HS-5 (cell line): Measurements from ENCODE around the gene KIF5A.
"Not testable (repeated sequence)": the region's sequence is repeated elsewhere in the genome, so short reads cannot be mapped to it uniquely, and the experiment has no call there.

ENCODE experiments used
- DNase-seq: peaks from one replicate; pipeline ENCODE4 v3.0.0-alpha.2; 2012; ENCODE audit warnings: low read depth

Gene KIF5A

DNA sequence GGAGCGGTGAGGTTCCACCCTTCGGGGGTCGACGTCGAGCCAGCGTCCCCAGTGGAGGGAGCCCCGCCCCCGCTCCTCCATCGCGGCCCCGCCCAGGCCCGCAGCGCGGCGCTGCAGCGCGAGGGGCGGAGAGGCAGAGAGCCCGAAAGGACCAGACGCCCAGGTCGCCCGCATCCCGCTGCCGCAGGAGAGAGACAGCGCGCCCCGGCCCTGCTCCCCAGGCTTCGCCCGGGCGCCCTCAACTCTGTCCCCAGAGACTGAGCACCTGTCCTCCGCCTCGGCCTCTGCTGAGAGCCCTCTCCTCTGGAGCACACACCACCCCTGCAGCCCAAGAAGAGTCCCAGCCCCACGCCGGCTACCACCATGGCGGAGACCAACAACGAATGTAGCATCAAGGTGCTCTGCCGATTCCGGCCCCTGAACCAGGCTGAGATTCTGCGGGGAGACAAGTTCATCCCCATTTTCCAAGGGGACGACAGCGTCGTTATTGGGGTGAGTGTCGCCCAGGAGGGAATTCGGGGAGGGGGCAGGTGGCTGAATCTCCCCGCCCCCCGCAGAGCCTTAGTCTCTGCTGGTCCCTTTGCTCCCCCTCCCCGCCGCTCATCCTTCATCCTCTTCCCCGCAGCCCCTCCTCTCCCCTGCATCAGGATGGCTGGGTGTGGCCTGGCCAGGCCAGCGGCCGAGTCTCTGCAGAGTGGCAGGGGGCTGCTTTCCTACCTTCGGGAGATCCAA is at the start of gene KIF5A:
Gene KIF5A, plus strand, starts transcription at position 136 of the 732 bp plus-strand sequence. Its CDS starts 228 bp downstream, at position 364.
- no peak for DNase-seq

DNA sequence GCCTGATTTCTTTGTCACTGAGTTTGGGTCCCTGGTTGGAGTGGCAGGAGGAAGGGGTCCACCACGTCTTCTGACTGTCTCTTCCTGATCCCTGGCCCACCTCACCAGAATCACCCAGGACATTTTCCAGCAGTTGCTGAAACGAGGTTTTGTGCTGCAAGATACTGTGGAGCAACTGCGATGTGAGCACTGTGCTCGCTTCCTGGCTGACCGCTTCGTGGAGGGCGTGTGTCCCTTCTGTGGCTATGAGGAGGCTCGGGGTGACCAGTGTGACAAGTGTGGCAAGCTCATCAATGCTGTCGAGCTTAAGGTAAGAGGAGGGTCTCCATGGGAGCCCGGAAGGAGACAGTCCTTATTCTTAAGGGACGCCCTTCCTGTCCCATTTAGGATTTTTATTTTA is 49.6 kb upstream of the KIF5A start:
- DNase-seq: no peak

GRCh38 chr12:57502311-57502969 is 47.4 kb upstream of the KIF5A start:
- not testable (repeated sequence) for DNase-seq

GRCh38 chr12:57506541-57506940 is 43.3 kb upstream of the KIF5A start:
- not testable (repeated sequence) for DNase-seq

DNA sequence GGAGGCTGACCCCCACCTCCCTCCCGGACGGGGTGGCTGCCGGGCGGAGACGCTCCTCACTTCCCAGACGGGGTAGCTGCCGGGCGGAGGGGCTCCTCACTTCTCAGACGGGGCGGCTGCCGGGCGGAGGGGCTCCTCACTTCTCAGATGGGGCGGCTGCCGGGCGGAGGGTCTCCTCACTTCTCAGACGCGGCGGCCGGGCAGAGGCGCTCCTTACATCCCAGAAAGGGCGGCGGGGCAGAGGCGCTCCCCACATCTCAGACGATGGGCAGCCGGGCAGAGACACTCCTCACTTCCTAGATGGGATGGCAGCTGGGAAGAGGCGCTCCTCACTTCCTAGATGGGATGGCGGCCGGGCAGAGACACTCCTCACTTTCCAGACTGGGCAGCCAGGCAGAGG is 42.0 kb upstream of the KIF5A start:
- not testable (repeated sequence) for DNase-seq

DNA sequence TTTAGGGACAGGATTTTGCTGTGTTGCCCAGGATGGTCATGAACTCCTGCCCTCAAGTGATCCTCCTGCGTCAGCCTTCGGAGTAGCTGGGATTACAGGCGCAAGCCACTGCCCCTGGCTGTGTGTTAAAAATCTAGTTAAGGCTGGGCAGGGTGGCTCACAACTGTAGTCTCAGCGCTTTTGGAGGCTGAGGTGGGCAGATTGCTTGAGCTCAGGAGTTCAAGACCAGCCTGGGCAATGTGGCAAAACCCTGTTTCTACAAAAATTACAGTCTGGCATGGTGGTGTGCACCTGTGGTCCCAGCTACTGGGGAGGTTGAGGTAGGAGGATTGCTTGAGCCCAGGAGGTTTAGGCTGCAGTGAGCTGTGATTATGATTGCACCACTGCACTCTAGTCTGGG is 38.7 kb upstream of the KIF5A start:
- DNase-seq: no peak

DNA sequence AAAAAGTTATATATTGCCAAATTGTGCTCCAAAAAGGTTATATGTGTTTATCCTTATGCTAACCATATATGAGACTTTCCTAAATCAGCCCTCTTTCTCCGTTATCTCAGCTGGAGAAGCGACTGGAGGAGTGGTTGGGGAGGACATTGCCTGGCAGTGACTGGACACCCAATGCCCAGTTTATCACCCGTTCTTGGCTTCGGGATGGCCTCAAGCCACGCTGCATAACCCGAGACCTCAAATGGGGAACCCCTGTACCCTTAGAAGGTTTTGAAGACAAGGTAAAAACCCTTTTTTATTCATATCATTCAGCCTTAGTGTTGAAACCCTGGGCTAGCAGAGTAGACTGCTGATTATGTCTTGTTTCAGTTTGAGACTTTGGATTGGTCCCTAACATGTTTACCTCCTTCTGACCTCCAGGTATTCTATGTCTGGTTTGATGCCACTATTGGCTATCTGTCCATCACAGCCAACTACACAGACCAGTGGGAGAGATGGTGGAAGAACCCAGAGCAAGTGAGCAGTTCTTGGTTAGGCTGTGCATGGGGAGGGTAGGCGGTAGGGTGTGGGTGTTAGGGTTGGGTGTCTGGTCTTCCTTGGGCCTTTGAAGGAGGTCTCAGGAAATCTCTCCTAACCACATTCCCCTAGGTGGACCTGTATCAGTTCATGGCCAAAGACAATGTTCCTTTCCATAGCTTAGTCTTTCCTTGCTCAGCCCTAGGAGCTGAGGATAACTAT is 38.1 kb upstream of the KIF5A start:
- DNase-seq: no peak

DNA sequence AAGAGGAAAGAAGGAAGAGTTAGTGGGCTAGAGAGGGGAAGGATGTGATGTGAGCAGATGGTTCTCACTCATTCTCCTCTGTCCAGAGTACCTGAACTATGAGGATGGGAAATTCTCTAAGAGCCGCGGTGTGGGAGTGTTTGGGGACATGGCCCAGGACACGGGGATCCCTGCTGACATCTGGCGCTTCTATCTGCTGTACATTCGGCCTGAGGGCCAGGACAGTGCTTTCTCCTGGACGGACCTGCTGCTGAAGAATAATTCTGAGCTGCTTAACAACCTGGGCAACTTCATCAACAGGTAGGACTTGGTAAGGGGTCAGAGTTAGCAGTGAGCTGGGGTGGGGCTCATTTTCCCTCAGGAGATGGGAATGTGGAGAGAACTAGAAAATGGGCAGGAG is 37.2 kb upstream of the KIF5A start:
- DNase-seq: no peak

DNA sequence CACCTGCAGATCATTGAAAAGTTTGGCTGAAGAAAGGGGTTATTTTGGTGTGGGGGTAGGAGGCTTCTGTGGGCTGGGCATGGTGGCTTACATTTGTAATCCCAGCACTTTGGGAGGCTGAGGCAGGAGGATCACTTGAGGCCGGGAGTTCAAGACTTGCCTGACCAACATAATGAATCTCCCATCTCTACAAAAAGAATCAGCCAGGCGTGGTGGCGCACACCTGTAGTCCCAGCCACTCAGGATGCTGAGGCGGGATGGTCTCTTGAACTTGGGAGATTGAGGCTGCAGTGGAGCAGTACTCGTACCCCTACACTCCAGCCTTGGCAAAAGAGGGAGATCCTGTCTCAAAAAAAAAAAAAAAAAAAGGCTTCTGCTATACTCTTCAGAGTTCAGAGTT is 36.6 kb upstream of the KIF5A start:
- DNase-seq: no peak

GRCh38 chr12:57513677-57514076 is 36.2 kb upstream of the KIF5A start:
- not testable (repeated sequence) for DNase-seq

- not testable (repeated sequence) for DNase-seq
Observed at GRCh38 chr12:57514246-57514645, 35.6 kb upstream of the KIF5A start.

GRCh38 chr12:57514720-57515407 is 35.0 kb upstream of the KIF5A start:
- DNase-seq: no peak

DNA sequence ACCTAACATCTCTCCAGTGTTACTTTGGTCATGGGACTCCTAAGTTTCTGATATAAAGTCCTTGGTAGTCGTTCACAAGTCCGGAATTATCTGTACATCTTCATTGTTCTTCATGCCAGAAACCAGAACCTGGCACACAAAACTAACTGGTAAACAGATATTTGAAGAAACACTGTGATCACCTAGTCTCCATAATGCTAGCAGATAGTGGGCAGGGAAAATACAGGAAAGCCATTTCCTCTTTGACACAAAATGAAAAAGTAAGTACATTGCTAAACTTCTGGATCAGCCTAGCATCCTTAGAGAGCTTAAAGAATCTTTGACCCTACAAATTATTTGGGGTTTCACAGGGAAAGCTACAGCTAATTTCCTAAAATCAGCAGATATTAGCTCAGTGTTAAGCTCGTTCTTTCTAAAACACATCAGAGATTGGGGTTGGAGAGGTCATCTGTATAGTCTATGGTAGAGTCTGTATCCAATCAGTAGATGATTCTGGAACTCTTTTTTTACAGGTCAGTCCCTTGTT is 34.4 kb upstream of the KIF5A start:
- DNase-seq: no peak

GRCh38 chr12:57515934-57516541 is 33.8 kb upstream of the KIF5A start:
- DNase-seq: no peak

DNA sequence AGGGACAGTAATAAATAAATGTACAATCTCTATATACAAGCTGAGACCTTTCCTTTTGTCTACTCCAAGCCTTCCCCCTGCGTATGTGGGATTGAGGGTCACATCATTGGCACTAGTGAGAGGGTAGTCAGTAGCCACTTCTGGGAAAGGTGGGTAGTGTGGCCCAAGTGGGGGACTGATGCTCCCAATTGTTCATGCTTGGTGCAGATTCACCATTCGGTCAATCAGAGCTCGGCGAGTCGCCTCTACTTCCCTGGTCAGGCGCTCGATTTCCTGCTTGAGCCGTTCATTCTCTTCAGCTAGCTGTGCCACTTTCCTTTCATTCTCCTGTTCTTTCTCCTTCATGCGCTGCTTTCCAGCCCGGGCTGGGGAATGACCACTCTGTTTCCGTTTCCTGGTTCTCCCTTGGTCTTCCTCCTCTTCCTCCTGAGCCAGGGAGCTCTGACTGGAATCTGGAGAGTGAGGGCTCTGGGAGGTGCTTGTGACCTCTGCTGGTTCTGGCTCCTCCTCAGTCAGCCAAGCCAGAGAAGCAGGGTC is 33.2 kb upstream of the KIF5A start:
- DNase-seq: no peak

DNA sequence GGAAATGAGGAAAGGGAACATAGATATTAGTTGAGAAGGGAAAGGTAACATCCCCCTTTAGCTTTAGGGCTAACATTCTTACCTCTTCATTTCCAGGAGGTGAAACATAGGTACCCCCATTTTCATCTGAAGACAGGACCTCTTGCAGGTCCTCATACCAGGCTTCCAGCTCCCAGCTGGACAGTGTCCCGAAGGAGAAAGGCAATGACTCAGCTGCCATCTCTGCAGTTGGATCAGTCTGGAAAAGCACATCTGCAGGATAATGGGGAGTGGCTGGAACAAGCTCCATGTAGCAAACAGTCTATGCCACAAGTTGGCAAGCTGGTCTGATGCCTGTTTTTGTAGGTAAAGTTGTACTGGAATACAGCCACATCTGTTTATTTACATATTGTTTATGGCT is 32.7 kb upstream of the KIF5A start:
- DNase-seq: no peak

GRCh38 chr12:57517718-57518117 is 32.1 kb upstream of the KIF5A start:
- DNase-seq: not testable (repeated sequence)

GRCh38 chr12:57518176-57518919 is 31.5 kb upstream of the KIF5A start:
- DNase-seq: no peak

DNA sequence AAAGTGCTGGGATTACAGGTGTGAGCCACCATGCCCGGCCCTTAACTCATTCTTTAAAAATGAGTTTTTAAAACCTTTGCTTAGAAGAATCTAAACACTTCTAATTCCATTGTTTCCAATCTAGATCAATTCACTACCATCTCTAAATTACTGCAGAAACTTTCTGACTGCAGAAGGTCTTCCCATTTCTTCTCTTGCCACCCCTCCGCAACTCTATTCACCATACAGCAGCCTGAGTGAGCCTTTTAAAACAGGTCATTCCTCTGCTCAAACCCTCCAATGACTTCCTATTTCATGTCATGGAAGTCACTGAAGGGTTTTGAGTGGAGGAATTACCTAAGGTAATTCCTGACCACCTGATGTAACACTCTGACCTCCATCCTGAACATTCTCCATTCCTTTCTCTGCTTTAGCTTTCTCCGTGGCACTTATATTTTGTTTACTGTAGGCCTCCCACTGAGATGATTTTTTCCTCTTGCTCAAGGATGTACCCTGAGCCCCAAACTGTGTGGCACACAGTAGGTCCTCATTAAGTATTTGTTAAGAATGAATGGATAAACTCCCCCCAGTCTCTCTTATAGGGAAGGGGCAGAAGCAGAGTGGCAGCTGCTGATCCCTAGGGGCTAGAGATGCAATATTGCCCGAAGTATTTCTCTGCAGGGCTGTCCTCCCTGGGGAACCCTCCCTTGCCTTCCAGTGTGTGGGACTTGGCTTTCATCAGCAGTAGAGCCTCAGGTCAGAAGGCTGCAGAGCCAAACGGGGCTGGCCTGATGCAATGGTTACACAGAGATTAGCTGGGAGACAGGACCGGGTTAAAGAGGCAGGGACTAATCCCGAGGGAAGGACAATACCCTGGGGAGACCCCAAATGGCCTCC is 30.7 kb upstream of the KIF5A start:
- no peak for DNase-seq

GRCh38 chr12:57519796-57520052 is 30.1 kb upstream of the KIF5A start:
- DNase-seq: no peak
